HG03103 (cell line): ENCODE results near the gene OR51D1.

Experiments
- ATAC-seq: cut with Tn5 transposase; IDR thresholded peaks from one replicate; pipeline ENCODE4 v1.9.1; 2021; ENCODE audit warnings: low read depth; ENCODE audit not compliant: unreplicated experiment

The OR51D1 gene

DNA sequence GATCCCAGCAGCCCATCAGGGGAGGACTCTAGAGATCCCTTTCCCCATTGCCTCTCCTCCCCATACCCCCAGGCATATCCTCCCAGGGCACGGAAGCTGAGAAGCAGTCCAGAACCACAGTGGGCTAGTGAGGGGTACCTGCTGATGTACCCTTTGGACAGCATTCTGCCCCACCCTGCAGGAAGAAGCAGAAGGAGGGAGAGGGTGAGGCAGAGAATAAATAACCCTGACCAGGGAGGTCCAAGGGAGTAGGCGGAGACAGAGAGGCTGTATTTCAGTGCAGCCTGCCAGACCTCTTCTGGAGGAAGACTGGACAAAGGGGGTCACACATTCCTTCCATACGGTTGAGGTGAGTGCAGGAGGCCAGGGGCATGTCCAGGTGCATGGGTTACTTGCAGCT is 6.4 kb downstream of the OR51D1 start, which contains the start of gene OR51E1:
Gene OR51E1, plus strand, starts transcription at position 301 of the 400 bp plus-strand sequence. CDS start 8,545 bp downstream, outside the sequence.
- no peak for ATAC-seq

GRCh38 chr11:4644233-4644632 is 7.0 kb downstream of the OR51D1 start:
- ATAC-seq, result no peak

DNA sequence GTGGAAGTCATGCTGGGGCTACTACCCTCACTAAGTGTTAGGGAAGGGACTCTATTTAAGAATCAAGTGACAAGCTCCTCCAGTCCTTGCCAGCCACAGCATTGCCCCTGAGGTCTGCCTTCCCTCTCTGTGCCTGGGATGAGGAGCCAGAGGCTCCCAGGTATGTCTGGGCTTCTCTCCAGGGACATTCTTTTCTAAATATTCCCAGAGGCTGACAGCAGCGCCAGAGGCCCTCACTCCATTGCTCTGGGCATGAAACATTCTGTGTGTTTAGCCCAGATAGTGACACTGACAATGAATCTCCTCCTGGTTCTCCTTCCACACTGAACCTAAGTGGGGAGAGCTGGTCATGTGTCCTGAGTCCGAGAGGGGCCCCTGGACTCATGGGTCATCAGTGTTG is 8.7 kb downstream of the OR51D1 start:
- ATAC-seq, result no peak

DNA sequence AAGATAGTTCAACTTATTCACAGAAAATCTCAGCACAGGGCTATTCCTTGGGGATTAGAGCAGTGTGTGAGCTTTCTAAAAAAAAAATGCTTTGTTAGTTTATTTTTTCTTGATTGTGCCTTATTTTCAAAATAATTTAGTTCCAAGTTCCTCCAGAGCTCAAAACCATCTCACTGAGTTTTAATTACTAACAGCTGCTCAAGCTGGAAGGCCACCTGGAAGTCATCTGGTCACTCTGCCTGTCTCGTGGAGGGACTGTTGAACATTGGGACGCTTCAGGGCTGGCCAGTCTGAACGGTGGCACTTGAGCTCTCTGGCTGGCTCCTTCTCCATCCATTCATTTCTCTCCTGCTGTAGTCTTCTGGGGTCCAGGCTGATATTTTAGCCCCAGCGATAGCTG is 10.5 kb downstream of the OR51D1 start:
- no peak for ATAC-seq

GRCh38 chr11:4654635-4655369 is 17.5 kb downstream of the OR51D1 start:
- no peak for ATAC-seq

GRCh38 chr11:4658629-4659445 is 21.6 kb downstream of the OR51D1 start:
- ATAC-seq, result no peak

GRCh38 chr11:4662876-4663275 is 25.6 kb downstream of the OR51D1 start:
- ATAC-seq, result no peak

DNA sequence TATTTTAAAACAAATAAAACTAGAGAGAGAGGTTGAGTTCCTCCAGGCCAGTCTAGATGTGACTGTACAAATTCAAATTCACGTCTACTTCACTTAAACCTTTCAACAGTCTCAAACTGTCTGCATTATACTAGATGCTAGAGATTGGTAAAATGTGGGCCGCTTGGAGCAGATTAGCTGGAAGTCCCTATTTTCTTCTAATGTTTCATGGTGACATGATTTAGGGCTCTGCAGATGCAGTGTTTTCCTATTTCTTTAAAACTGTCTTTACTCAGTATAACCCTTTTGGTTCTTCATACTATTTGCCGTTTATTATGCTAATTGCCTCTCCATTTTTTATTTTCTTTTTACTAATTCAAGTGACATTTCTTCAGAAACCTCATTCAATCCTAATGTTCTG is 26.9 kb downstream of the OR51D1 start:
- ATAC-seq, result no peak

DNA sequence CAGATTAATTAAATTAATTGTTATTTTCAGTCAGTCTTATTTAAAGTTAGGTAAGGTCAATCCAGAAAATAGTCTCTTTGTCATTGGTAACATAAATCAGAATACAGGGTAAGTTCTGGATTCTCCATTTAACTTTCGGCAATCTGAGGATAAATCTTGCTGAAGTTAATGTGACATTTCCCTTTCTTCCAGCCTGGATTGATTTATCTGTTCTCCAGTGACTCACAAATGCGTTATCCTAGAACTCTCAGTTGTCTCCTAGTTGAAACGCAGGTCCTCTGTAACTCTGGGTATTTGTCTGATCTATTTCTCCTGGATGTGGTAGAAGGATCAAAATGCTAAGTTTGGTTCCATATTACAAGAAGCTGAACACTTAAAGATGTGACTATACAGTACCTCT is 27.5 kb downstream of the OR51D1 start:
- no peak for ATAC-seq

DNA sequence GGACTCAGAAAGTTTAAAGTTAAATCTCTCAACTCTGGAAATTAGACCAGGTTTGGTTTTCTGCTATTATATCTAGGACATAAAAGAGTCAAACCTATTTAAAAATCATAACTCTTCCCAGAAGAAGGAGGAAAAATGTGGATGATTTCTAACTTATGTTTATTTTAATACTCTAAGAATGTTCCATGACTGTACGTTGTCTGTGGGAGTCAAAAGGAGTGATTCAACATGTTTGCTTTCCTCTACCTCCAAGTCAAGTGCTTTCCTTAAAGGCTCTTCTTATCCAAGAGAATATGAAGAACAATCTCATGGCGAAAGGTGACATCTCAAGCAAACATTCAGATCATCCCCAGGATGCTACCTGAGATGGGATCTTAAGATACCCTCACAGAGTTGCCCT is 28.1 kb downstream of the OR51D1 start:
- ATAC-seq, result no peak

DNA sequence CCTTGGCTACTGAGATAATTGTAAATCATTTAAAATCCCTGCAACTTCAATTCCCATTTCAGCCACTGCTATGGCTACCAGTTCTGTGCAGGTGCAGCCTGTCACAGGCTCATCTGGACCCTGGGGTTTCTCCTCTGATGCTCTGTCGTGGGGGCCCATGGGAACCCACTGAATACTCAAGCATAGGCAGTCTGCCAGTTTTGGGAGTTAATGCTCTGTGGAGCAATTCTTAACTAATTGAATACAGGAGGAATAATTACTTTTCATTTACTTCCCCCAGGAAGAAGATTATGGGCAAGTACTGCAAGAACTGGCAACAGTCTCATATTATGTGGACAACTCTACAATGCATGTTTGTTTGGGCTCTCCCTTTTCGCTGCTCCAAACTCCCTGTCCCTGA is 34.5 kb downstream of the OR51D1 start:
- no peak for ATAC-seq

- no peak for ATAC-seq
These were observed 35.2 kb downstream of the OR51D1 start for GRCh38 chr11:4672470-4672869.

- ATAC-seq, result no peak
These were observed 36.5 kb downstream of the OR51D1 start for GRCh38 chr11:4673781-4674180.

GRCh38 chr11:4677948-4678347 is 40.7 kb downstream of the OR51D1 start:
- ATAC-seq, result no peak

- ATAC-seq, result no peak
These were observed 43.1 kb downstream of the OR51D1 start for GRCh38 chr11:4680341-4680740.

GRCh38 chr11:4682623-4683419 is 45.5 kb downstream of the OR51D1 start:
- no peak for ATAC-seq

- no peak for ATAC-seq
These were observed 47.5 kb downstream of the OR51D1 start for GRCh38 chr11:4684631-4685285.
